Panc1 (cell line): ENCODE results near the gene PTPRH.

Experiments
- CTCF ChIP-seq: fragments of 450-650 bp; IDR thresholded peaks from 2 replicates; pipeline ENCODE4 v1.5.1; 2017; ENCODE audit warnings: mild to moderate bottlenecking
- TCF7L2 ChIP-seq: IDR thresholded peaks from 2 replicates; pipeline ENCODE4 v1.6.1; 2011; ENCODE audit warnings: mild to moderate bottlenecking, low read depth, low read length, inconsistent platforms

- no peak for TF ChIP-seq CTCF
- TF ChIP-seq TCF7L2: no peak
Measured at GRCh38 chr19:55175117-55175867, 34.0 kb downstream of the PTPRH start.
